ENCODE data around the gene ITPRIPL2.

DNA sequence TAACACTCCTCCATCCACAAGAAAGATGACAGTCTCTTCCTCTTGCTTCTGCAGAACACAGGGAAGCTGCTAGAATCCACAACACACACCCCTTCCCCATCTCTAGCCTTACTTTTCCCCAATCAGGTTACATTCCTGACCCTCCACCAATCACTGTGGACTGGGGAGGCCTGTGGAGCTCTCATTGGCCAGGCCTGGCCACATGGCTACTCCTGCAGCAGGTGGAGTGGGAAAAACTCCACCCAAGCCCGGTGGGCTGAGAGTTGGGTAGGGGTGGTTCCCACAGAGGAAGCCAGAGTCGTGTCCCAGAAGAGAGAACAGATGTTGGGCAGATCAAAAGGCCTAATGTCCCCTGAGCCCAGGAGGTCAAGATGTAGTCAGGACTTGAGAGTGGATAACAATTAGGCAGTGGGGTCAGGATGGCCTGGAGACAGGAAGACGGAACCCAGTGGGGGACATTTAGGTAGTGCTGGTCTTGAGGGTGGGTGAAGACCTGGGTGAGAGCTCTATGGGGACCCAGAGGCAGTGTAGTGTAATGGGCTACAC is 24.3 kb upstream of the ITPRIPL2 start:
- TF ChIP-seq POLR2A (IDR thresholded peaks at IDR 0.05): no peak
- TF ChIP-seq, protein P1, sequence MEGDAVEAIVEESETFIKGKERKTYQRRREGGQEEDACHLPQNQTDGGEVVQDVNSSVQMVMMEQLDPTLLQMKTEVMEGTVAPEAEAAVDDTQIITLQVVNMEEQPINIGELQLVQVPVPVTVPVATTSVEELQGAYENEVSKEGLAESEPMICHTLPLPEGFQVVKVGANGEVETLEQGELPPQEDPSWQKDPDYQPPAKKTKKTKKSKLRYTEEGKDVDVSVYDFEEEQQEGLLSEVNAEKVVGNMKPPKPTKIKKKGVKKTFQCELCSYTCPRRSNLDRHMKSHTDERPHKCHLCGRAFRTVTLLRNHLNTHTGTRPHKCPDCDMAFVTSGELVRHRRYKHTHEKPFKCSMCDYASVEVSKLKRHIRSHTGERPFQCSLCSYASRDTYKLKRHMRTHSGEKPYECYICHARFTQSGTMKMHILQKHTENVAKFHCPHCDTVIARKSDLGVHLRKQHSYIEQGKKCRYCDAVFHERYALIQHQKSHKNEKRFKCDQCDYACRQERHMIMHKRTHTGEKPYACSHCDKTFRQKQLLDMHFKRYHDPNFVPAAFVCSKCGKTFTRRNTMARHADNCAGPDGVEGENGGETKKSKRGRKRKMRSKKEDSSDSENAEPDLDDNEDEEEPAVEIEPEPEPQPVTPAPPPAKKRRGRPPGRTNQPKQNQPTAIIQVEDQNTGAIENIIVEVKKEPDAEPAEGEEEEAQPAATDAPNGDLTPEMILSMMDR (IDR thresholded peaks at IDR 0.05): no peak
